H9 (cell line): ENCODE results near the gene PDE6G. TPM values are rescaled to one million over a fixed set of nuclear protein-coding genes. Genes with fewer than 3 reads are reported as not detected.
A peak's percentile ranks its signal among the peaks of the same experiment; 100 is the strongest.

ENCODE experiments used
- DNase-seq: peaks from one replicate; pipeline ENCODE4 v3.0.0-alpha.2; 2017
- H2AFZ ChIP-seq: one replicate; pipeline ENCODE4 v1.6.1; 2013; ENCODE audit warnings: mild to moderate bottlenecking, low read length, control low read depth, moderate library complexity
- H2AK5ac ChIP-seq: 2 replicates; pipeline ENCODE4 v1.6.1; 2013; ENCODE audit warnings: low read length, control low read depth, mixed read lengths; ENCODE audit not compliant: insufficient read length
- H2BK120ac ChIP-seq: one replicate; pipeline ENCODE4 v1.6.1; 2013; ENCODE audit warnings: low read depth, mild to moderate bottlenecking, low read length, control low read depth, inconsistent platforms; ENCODE audit not compliant: poor library complexity, severe bottlenecking
- H2BK12ac ChIP-seq: 2 replicates; pipeline ENCODE4 v1.6.1; 2013; ENCODE audit warnings: low read length, control low read depth, mixed read lengths, low read depth; ENCODE audit not compliant: insufficient read length
- H2BK15ac ChIP-seq: 2 replicates; pipeline ENCODE4 v1.6.1; 2013; ENCODE audit warnings: low read depth, low read length, control low read depth
- H2BK20ac ChIP-seq: one replicate; pipeline ENCODE4 v1.6.1; 2013; ENCODE audit warnings: low read depth, mild to moderate bottlenecking, low read length, control low read depth, inconsistent platforms; ENCODE audit not compliant: poor library complexity, severe bottlenecking
- H2BK5ac ChIP-seq: 2 replicates; pipeline ENCODE4 v1.6.1; 2013; ENCODE audit warnings: low read length, control low read depth, mixed read lengths; ENCODE audit not compliant: insufficient read length
- H3K14ac ChIP-seq: 2 replicates; pipeline ENCODE4 v1.6.1; 2013; ENCODE audit warnings: low read length, control low read depth; ENCODE audit not compliant: insufficient read depth
- H3K18ac ChIP-seq: 2 replicates; pipeline ENCODE4 v1.6.1; 2013; ENCODE audit warnings: low read depth, mild to moderate bottlenecking, mixed read lengths, low read length, control low read depth; ENCODE audit not compliant: insufficient read length
- H3K23ac ChIP-seq: 2 replicates; pipeline ENCODE4 v1.6.1; 2013; ENCODE audit warnings: low read length, control low read depth, mixed read lengths, low read depth; ENCODE audit not compliant: insufficient read length
- H3K23me2 ChIP-seq: 2 replicates; pipeline ENCODE4 v1.6.1; 2013; ENCODE audit warnings: low read depth, mild to moderate bottlenecking, mixed read lengths, low read length, control low read depth; ENCODE audit not compliant: insufficient read length, poor library complexity, severe bottlenecking
- H3K27ac ChIP-seq: 2 replicates; pipeline ENCODE4 v1.5.1; 2013; ENCODE audit warnings: low read length, control low read depth, mixed read lengths, low read depth; ENCODE audit not compliant: insufficient read length
- H3K27me3 ChIP-seq: 2 replicates; pipeline ENCODE4 v1.6.1; 2013; ENCODE audit warnings: low read length, control low read depth, inconsistent platforms; ENCODE audit not compliant: insufficient read depth
- H3K4ac ChIP-seq: 2 replicates; pipeline ENCODE4 v1.6.1; 2013; ENCODE audit warnings: low read depth, mild to moderate bottlenecking, control low read depth, inconsistent platforms, low read length, moderate library complexity
- H3K4me1 ChIP-seq: 2 replicates; pipeline ENCODE4 v1.6.1; 2013; ENCODE audit warnings: low read length, control low read depth, inconsistent platforms; ENCODE audit not compliant: insufficient read depth
- H3K4me2 ChIP-seq: 2 replicates; pipeline ENCODE4 v1.6.1; 2013; ENCODE audit warnings: low read length, control low read depth, mixed read lengths; ENCODE audit not compliant: insufficient read length, insufficient read depth
- H3K56ac ChIP-seq: 2 replicates; pipeline ENCODE4 v1.6.1; 2013; ENCODE audit warnings: low read depth, mild to moderate bottlenecking, mixed read lengths, low read length, control low read depth; ENCODE audit not compliant: insufficient read length
- H3K79me1 ChIP-seq: 2 replicates; pipeline ENCODE4 v1.6.1; 2013; ENCODE audit warnings: low read depth, mild to moderate bottlenecking, moderate library complexity, low read length, control low read depth, inconsistent platforms; ENCODE audit not compliant: insufficient read depth, poor library complexity, severe bottlenecking
- H3K79me2 ChIP-seq: 2 replicates; pipeline ENCODE4 v1.6.1; 2013; ENCODE audit warnings: low read length, control low read depth, inconsistent platforms; ENCODE audit not compliant: insufficient read depth
- H3K9ac ChIP-seq: 2 replicates; pipeline ENCODE4 v1.6.1; 2013; ENCODE audit warnings: low read length, control low read depth, mixed read lengths; ENCODE audit not compliant: insufficient read length; ENCODE audit errors: extremely low read depth
- H3K9me3 ChIP-seq: one replicate; pipeline ENCODE4 v1.6.1; 2013; ENCODE audit warnings: low read depth, low read length, inconsistent platforms; ENCODE audit not compliant: control insufficient read depth
- H3T11ph ChIP-seq: one replicate; pipeline ENCODE4 v1.6.1; 2013; ENCODE audit warnings: mild to moderate bottlenecking, low read length, control low read depth, inconsistent platforms
- H4K20me1 ChIP-seq: one replicate; pipeline ENCODE4 v1.6.1; 2013; ENCODE audit not compliant: control insufficient read depth, insufficient read length, insufficient read depth
- H4K5ac ChIP-seq: 2 replicates; pipeline ENCODE4 v1.6.1; 2013; ENCODE audit warnings: low read depth, mild to moderate bottlenecking, mixed read lengths, low read length, control low read depth; ENCODE audit not compliant: insufficient read length
- H4K8ac ChIP-seq: replicated peaks from 2 replicates; pipeline ENCODE4 v1.6.1; 2013; ENCODE audit warnings: low read length, control low read depth, mixed read lengths, low read depth; ENCODE audit not compliant: insufficient read length
- H4K91ac ChIP-seq: 2 replicates; pipeline ENCODE4 v1.6.1; 2013; ENCODE audit warnings: low read depth, mild to moderate bottlenecking, moderate library complexity, mixed read lengths, low read length, control low read depth; ENCODE audit not compliant: insufficient read length
- H3K27ac Mint-ChIP-seq, 3 experiments: 2 replicates in 2 of 3; 3 replicates in 1 of 3; pipeline ENCODE4 v1.8.0; 2020 to 2021; ENCODE audit warnings: mixed read lengths in 3 of 3, mild to moderate bottlenecking in 1 of 3, moderate library complexity in 1 of 3
- H3K27me3 Mint-ChIP-seq: 2 replicates; pipeline ENCODE4 v1.8.0; 2021; ENCODE audit warnings: low read depth, mild to moderate bottlenecking, moderate library complexity, mixed read lengths
- H3K36me3 Mint-ChIP-seq, 3 experiments: 2 replicates in 2 of 3; 3 replicates in 1 of 3; pipeline ENCODE4 v1.8.0; 2020 to 2021; ENCODE audit warnings: low read depth in 3 of 3, mixed read lengths in 3 of 3; ENCODE audit not compliant: insufficient read depth in 1 of 3
- H3K4me1 Mint-ChIP-seq, 2 experiments: 2 replicates each; pipeline ENCODE4 v1.8.0; 2020; ENCODE audit warnings: mixed read lengths in 2 of 2
- H3K4me3 Mint-ChIP-seq, 2 experiments: 2 replicates in 1 of 2; 3 replicates in 1 of 2; pipeline ENCODE4 v1.8.0; 2020 to 2021; ENCODE audit warnings: mild to moderate bottlenecking in 2 of 2, mixed read lengths in 2 of 2, moderate library complexity in 1 of 2
- H3K9me3 Mint-ChIP-seq, 2 experiments: 2 replicates in 1 of 2; 3 replicates in 1 of 2; pipeline ENCODE4 v1.8.0; 2020; ENCODE audit warnings: mild to moderate bottlenecking in 2 of 2, mixed read lengths in 2 of 2, moderate library complexity in 1 of 2
- WGBS: extraction: QIAGEN DNeasy Blood & Tissue Kit; methylation state at CpG from one replicate; pipeline ENCODE4 v1.1.7; 2013; ENCODE audit warnings: missing lambda C conversion rate, low lambda C conversion rate, mixed read lengths; ENCODE audit not compliant: insufficient read length; ENCODE audit errors: extremely low coverage; 5-methylcytosine and 5-hydroxymethylcytosine counted together
- total RNA-seq: library from RNA; stranded (reverse); gene quantifications from 2 replicates; pipeline ENCODE4 v1.2.1, GENCODE V29; 2021
- TF ChIP-seq, protein P1 (sequence below): fragments of 200-600 bp; sonication (generic); conservative IDR thresholded peaks from 3 replicates; pipeline ENCODE4 v1.8.0; 2021; ENCODE audit warnings: antibody characterized with exemption, mild to moderate bottlenecking

The PDE6G gene
- total RNA-seq, 1 experiment from 2014 or later: 5.7 TPM

- no peak overlapping the region for H3K4me2 ChIP-seq
- H3K4me3 Mint-ChIP-seq: 0 out of 5 replicates have a peak overlapping the region, but pooled peaks of 1 of the 2 experiments have one; percentile 48
Measured at GRCh38 chr17:81648707-81649085, 7.6 kb downstream of the PDE6G start.

More at GRCh38 chr17:81648707-81649085, 7.6 kb downstream of the PDE6G start:
- TF ChIP-seq, protein P1, sequence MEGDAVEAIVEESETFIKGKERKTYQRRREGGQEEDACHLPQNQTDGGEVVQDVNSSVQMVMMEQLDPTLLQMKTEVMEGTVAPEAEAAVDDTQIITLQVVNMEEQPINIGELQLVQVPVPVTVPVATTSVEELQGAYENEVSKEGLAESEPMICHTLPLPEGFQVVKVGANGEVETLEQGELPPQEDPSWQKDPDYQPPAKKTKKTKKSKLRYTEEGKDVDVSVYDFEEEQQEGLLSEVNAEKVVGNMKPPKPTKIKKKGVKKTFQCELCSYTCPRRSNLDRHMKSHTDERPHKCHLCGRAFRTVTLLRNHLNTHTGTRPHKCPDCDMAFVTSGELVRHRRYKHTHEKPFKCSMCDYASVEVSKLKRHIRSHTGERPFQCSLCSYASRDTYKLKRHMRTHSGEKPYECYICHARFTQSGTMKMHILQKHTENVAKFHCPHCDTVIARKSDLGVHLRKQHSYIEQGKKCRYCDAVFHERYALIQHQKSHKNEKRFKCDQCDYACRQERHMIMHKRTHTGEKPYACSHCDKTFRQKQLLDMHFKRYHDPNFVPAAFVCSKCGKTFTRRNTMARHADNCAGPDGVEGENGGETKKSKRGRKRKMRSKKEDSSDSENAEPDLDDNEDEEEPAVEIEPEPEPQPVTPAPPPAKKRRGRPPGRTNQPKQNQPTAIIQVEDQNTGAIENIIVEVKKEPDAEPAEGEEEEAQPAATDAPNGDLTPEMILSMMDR: no peak
- H2BK20ac ChIP-seq: no peak overlapping the region
- no peak overlapping the region for H2BK15ac ChIP-seq
- no peak overlapping the region for H2AFZ ChIP-seq
- H3K23me2 ChIP-seq: no peaks in the 10 kb centered on the region
- H3K79me2 ChIP-seq: no peaks in the 10 kb centered on the region
- peaks cover 2% of the 10 kb centered on the region for H3K27me3 Mint-ChIP-seq
- H4K20me1 ChIP-seq: no peaks in the 10 kb centered on the region
- no CpG with 5 or more reads among the region's 14 CpGs for WGBS
- H3K9me3 ChIP-seq: no peaks in the 10 kb centered on the region
- no peak overlapping the region for H4K91ac ChIP-seq
- H2AK5ac ChIP-seq: no peak overlapping the region
- H2BK5ac ChIP-seq: no peak overlapping the region
- H4K8ac ChIP-seq: no peak overlapping the region
- no peaks in the 10 kb centered on the region; the same call in 1 of the 2 replicates for H3K27me3 ChIP-seq
- no peaks in the 10 kb centered on the region; a peak in 2 of 5 replicates for H3K9me3 Mint-ChIP-seq
- no peak overlapping the region for H3K4ac ChIP-seq
- H2BK12ac ChIP-seq: no peak overlapping the region
- H3K36me3 Mint-ChIP-seq: no peaks in the 10 kb centered on the region
- H3K4me1 ChIP-seq: peaks cover 3% of the 10 kb centered on the region; the same call in 1 of the 2 replicates
- no peak overlapping the region for H3K14ac ChIP-seq
- H4K5ac ChIP-seq: no peak overlapping the region
- H3K79me1 ChIP-seq: no peaks in the 10 kb centered on the region
- no peak overlapping the region for H3K27ac Mint-ChIP-seq
- no peak overlapping the region for H3T11ph ChIP-seq
- no peak overlapping the region for H3K23ac ChIP-seq
- H3K18ac ChIP-seq: no peak overlapping the region
- peaks cover 13 to 15% of the 10 kb centered on the region in 2 experiments for H3K4me1 Mint-ChIP-seq
- no peak overlapping the region for H3K56ac ChIP-seq
- no peak overlapping the region for H3K9ac ChIP-seq
- DNase-seq: peak; percentile 47
- no peak overlapping the region for H2BK120ac ChIP-seq
- no peak overlapping the region for H3K27ac ChIP-seq
